Measurements from ENCODE around the gene LTBP1. TPM values are rescaled to one million over a fixed set of nuclear protein-coding genes. Genes with fewer than 3 reads are reported as not detected.

LTBP1 gene
- total RNA-seq, 1 donor from 2014 or later = 36.0 TPM

DNA sequence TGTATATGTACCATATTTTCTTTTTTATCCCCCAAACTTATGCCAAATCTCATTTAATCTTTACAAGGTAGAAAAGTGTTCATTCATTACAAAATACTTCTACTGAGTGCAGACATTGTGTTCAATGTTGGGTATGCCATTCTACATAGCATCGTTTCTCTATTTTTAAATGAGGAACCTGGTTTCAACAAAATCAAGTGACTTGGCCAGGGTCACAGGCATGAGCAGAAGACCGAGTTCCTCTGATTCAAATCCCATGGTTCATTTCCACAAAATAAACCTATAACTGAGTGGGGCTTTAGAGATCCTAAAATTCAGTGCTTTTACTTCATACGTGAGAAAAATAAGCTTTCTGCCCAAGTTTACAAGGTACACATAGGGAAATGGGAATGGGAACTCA, 448.3 kb downstream of the LTBP1 start:
- DNase-seq (no peak), ATAC-seq (peak; percentile 63)
- H3K36me3 ChIP-seq = no peaks in the 10 kb centered on the region
- H3K27me3 ChIP-seq = no peaks in the 10 kb centered on the region
- no peak overlapping the region for H3K4me3 ChIP-seq
- H3K4me1 ChIP-seq = no peaks in the 10 kb centered on the region
- H3K27ac ChIP-seq = no peak overlapping the region
- intact Hi-C loops (cut with DNase I) = no loop called here
- H3K9me3 ChIP-seq = no peaks in the 10 kb centered on the region
- TF ChIP-seq, protein P1, sequence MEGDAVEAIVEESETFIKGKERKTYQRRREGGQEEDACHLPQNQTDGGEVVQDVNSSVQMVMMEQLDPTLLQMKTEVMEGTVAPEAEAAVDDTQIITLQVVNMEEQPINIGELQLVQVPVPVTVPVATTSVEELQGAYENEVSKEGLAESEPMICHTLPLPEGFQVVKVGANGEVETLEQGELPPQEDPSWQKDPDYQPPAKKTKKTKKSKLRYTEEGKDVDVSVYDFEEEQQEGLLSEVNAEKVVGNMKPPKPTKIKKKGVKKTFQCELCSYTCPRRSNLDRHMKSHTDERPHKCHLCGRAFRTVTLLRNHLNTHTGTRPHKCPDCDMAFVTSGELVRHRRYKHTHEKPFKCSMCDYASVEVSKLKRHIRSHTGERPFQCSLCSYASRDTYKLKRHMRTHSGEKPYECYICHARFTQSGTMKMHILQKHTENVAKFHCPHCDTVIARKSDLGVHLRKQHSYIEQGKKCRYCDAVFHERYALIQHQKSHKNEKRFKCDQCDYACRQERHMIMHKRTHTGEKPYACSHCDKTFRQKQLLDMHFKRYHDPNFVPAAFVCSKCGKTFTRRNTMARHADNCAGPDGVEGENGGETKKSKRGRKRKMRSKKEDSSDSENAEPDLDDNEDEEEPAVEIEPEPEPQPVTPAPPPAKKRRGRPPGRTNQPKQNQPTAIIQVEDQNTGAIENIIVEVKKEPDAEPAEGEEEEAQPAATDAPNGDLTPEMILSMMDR (IDR thresholded peaks at IDR 0.05) = no peak

GRCh38 chr2:33395655-33396249, 449.0 kb downstream of the LTBP1 start:
- ATAC-seq (peak; percentile 52), DNase-seq (no peak)
- Histone ChIP-seq H3K9me3 (no peaks in the 10 kb centered on the region), H3K4me3 (no peak overlapping the region), H3K4me1 (no peaks in the 10 kb centered on the region), H3K27ac (no peak overlapping the region), H3K27me3 (no peaks in the 10 kb centered on the region), H3K36me3 (no peaks in the 10 kb centered on the region)
- intact Hi-C loops (cut with DNase I) = no loop called here
- TF ChIP-seq, protein P1 (IDR thresholded peaks at IDR 0.05) = peak; percentile 57

DNA sequence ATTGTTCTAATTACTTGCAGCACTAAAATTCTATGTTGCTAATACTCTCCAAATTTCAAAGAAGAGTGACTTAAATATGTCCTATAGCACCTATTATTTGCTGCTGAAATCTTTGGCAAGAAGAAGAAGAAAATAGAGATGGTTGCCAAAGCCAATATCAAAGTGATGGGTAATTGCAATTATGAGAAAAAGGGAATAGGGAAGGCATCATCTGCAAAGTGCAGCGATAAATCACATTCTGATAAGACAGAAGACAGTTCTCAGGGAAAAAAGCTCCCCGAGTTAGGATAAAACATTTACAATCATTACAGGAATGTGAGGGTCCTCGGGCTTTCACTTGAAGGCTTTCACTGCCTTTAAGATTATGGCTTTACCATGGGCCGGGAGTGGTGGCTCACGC, 457.6 kb downstream of the LTBP1 start:
- intact Hi-C loops (cut with DNase I) = no loop called here
- Histone ChIP-seq H3K4me3 (no peak overlapping the region), H3K27ac (no peak overlapping the region), H3K27me3 (no peaks in the 10 kb centered on the region), H3K9me3 (no peaks in the 10 kb centered on the region), H3K36me3 (no peaks in the 10 kb centered on the region), H3K4me1 (no peaks in the 10 kb centered on the region)
- ATAC-seq (no peak), DNase-seq (no peak)
- TF ChIP-seq, protein P1 (IDR thresholded peaks at IDR 0.05) = no peak

DNA sequence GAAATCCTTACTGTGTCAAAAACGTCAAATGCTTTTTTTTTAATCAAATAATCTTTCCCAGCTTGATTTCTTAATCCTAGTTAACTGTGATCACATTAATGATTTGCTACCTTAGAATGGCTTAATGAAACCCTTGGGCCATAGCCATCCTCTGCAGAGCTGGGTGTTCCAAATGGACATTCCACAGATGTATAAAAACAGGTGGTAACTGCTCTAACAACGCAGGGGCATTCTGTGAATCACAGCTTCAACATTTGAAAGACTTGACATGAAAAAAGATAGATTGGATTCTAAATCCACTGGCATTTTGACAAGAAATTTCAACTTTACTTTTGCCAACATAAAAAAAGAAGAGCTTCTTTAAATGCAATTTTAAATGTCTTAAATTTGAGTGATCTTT, 459.9 kb downstream of the LTBP1 start:
- TF ChIP-seq, protein P1 (IDR thresholded peaks at IDR 0.05) = no peak
- Histone ChIP-seq H3K36me3 (no peaks in the 10 kb centered on the region), H3K4me1 (no peaks in the 10 kb centered on the region), H3K4me3 (no peak overlapping the region), H3K9me3 (no peaks in the 10 kb centered on the region), H3K27ac (no peak overlapping the region), H3K27me3 (no peaks in the 10 kb centered on the region)
- intact Hi-C loops (cut with DNase I) = no loop called here
- DNase-seq = no peak
- ATAC-seq = no peak

- H3K9me3 ChIP-seq = no peaks in the 10 kb centered on the region
- no peaks in the 10 kb centered on the region for H3K36me3 ChIP-seq
- intact Hi-C loops (cut with DNase I) = no loop called here
- H3K4me1 ChIP-seq = no peaks in the 10 kb centered on the region
- H3K4me3 ChIP-seq = no peak overlapping the region
- H3K27ac ChIP-seq = no peak overlapping the region
- TF ChIP-seq, protein P1 (IDR thresholded peaks at IDR 0.05) = no peak
- no peak for DNase-seq
- no peaks in the 10 kb centered on the region for H3K27me3 ChIP-seq
- no peak for ATAC-seq
These were observed 461.4 kb downstream of the LTBP1 start for GRCh38 chr2:33408109-33408508.
